ENCODE data around the gene RETREG2. TPM values are rescaled to one million over a fixed set of nuclear protein-coding genes. Genes with fewer than 3 reads are reported as not detected.

RETREG2 gene
- total and polyA plus RNA-seq, 2 of the 4 experiments (the other 2 are of a cell fraction): 45.2 to 51.1 TPM

DNA sequence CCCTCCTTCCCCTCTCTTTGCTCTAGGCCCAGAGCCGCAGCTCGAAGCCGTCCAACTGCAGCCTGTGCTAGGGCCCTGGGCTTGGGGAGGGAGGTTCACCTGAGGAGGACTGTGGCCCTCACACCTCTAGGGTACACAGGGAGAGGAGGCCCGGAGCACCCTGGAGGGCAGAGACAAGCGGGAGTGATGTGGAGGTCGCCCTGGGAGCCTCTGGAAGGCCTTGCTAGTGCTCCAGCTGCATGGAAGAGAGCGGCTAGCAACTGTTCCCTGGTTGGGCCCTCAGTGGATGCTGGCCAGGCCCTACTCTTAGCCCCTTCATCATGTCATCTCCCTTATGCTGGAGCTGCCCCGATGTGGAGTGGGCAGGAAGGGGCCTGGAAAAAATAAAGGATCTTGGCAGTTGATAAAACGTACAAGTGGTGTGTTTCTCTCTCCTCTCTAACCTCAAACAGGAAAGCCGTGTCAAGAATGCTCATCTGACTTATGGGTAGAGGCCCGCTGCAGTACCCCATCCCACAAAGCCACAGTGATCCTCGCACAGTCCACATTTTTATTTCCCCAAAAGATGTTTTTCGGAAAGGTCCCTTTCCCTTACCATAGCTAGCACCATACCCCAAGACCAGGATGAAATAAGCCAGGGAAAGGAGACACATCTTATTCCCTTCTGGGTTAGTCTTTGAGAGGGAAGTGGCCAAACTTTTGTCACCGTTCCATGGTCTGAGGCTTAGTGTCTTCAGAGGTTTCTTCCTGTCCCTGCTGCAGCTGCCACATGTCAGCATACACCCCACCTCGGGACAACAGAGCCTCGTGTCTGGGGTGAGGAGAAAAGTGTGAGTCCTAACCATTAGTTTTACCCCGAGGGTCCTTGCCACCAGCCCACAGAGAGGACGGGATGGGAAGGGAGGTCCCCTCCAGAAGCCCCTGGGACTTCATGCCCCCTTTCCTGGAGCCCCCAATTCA, 31.4 kb downstream of the RETREG2 start:
- DNase-seq (no peak), ATAC-seq (ENCODE audit: low read depth) (no peak)
- in situ Hi-C loops (cut with MboI; ENCODE audit: low sequenced_read_pairs): loop anchor here (5.0 kb wide), 1 partner anchor 37 kb away; the partner anchor contains the start of gene SLC23A3
- Histone ChIP-seq H3K4ac (ENCODE audit: low read depth, low read length) (no peak overlapping the region), H3K14ac (replicated peaks; ENCODE audit: low read depth, low read length) (no peak overlapping the region), H3K27ac (ENCODE audit: insufficient read depth, low read length) (no peak overlapping the region), H3K9ac (ENCODE audit: low read depth, low read length) (no peak overlapping the region), H3K79me1 (ENCODE audit: low read depth in 1 of 2, low read length in 2 of 2) (peaks cover 5 to 23% of the 10 kb centered on the region in 2 experiments; a peak in 3 of 4 replicates), H3K23ac (ENCODE audit: low read depth, low read length) (no peak overlapping the region), H3K4me2 (ENCODE audit: low read depth, low read length) (no peak overlapping the region), H2BK20ac (ENCODE audit: low read depth, low read length) (no peak overlapping the region), H3K56ac (ENCODE audit: extremely low read depth, insufficient read depth, low read length) (no peak overlapping the region), H2AFZ (replicated peaks; ENCODE audit: low read length, poor library complexity) (peak overlapping the region; percentile 46), H2AK9ac (replicated peaks; ENCODE audit: low read depth, low read length, poor library complexity) (no peak overlapping the region), H3K4me3 (ENCODE audit: insufficient read depth, low read depth, low read length) (no peak overlapping the region), H4K20me1 (ENCODE audit: insufficient read depth, low read length) (peaks cover 9% of the 10 kb centered on the region; the same call in 1 of the 2 replicates), H3K36me3 (ENCODE audit: control insufficient read depth, insufficient read depth, low read length) (peaks cover 49% of the 10 kb centered on the region), H4K8ac (ENCODE audit: low read depth in 2 of 2, low read length in 2 of 2) (no peak overlapping the region), H3K18ac (ENCODE audit: low read depth, low read length) (no peak overlapping the region), H2BK120ac (ENCODE audit: low read depth, low read length) (no peak overlapping the region), H4K91ac (ENCODE audit: insufficient read depth, low read depth, low read length) (no peak overlapping the region), H3K4me1 (ENCODE audit: control insufficient read depth, insufficient read depth, low read length) (peaks cover 16% of the 10 kb centered on the region), H4K5ac (ENCODE audit: low read depth, low read length) (no peak overlapping the region), H3K9me3 (ENCODE audit: control insufficient read depth, insufficient read depth, low read length) (no peaks in the 10 kb centered on the region), H2BK5ac (ENCODE audit: low read depth, low read length, poor library complexity, severe bottlenecking) (no peak overlapping the region), H3K9me1 (ENCODE audit: insufficient read depth, low read length) (peaks cover 8% of the 10 kb centered on the region; the same call in 1 of the 2 replicates), H2AK5ac (ENCODE audit: low read depth, low read length) (no peak overlapping the region), H3K27me3 (ENCODE audit: control insufficient read depth, insufficient read depth, low read length) (no peaks in the 10 kb centered on the region), H2BK15ac (ENCODE audit: low read depth, low read length) (no peak overlapping the region)
- POLR2A ChIA-PET (ENCODE audit: unreplicated experiment): no interaction called here
- CTCF ChIA-PET: no interaction called here
- no TSS peak for BruUV-seq (replicated peaks)
- intact Hi-C loops (cut with micrococcal nuclease): no loop called here
- dilution Hi-C loops (cut with HindIII; ENCODE audit: low sequenced_read_pairs, unreplicated experiment): no loop called here
- WGBS, 2 experiments (ENCODE audit: extremely low coverage in 2 of 2, insufficient read length in 1 of 2): 90% methylated on average over 2 of the region's 18 CpGs; no CpG with 5 or more reads in 1 of the 2 experiments
- TF ChIP-seq MXI1 (IDR thresholded peaks at IDR 0.05; ENCODE audit: borderline replicate concordance, low read depth, low read length) (no peak), MAFK (IDR thresholded peaks at IDR 0.05; ENCODE audit: low read depth, low read length) (no peak), RAD21 (IDR thresholded peaks at IDR 0.05; ENCODE audit: low read length) (no peak), CHD1 (IDR thresholded peaks at IDR 0.05; ENCODE audit: low read depth, low read length) (no peak), SMC3 (IDR thresholded peaks at IDR 0.05; ENCODE audit: low read depth, low read length) (no peak), CEBPB (IDR thresholded peaks at IDR 0.05; ENCODE audit: low read depth, low read length) (no peak), FOS (IDR thresholded peaks at IDR 0.05; ENCODE audit: low read depth, low read length) (no peak), RFX5 (IDR thresholded peaks at IDR 0.05; ENCODE audit: low read depth, low read length) (no peak), MAZ (IDR thresholded peaks at IDR 0.05; ENCODE audit: borderline replicate concordance, low read depth, low read length) (no peak), RCOR1 (IDR thresholded peaks at IDR 0.05; ENCODE audit: insufficient replicate concordance, low read length) (no peak), NFE2L2 (IDR thresholded peaks at IDR 0.05; ENCODE audit: low read depth, low read length) (no peak), BHLHE40 (IDR thresholded peaks at IDR 0.05; ENCODE audit: low read depth, low read length) (no peak)
- TF ChIP-seq, protein P1, sequence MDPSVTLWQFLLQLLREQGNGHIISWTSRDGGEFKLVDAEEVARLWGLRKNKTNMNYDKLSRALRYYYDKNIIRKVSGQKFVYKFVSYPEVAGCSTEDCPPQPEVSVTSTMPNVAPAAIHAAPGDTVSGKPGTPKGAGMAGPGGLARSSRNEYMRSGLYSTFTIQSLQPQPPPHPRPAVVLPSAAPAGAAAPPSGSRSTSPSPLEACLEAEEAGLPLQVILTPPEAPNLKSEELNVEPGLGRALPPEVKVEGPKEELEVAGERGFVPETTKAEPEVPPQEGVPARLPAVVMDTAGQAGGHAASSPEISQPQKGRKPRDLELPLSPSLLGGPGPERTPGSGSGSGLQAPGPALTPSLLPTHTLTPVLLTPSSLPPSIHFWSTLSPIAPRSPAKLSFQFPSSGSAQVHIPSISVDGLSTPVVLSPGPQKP (IDR thresholded peaks at IDR 0.05; ENCODE audit: borderline replicate concordance, low read depth, low read length): no peak
- TF ChIP-seq, protein P2, sequence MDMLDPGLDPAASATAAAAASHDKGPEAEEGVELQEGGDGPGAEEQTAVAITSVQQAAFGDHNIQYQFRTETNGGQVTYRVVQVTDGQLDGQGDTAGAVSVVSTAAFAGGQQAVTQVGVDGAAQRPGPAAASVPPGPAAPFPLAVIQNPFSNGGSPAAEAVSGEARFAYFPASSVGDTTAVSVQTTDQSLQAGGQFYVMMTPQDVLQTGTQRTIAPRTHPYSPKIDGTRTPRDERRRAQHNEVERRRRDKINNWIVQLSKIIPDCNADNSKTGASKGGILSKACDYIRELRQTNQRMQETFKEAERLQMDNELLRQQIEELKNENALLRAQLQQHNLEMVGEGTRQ (IDR thresholded peaks at IDR 0.05; ENCODE audit: low read depth, low read length): no peak

All from IMR-90 (cell line).